HG03439 (cell line): Measurements from ENCODE around the gene LTBP1.

Experiments
- ATAC-seq: cut with Tn5 transposase; IDR thresholded peaks from one replicate; pipeline ENCODE4 v1.9.1; 2021; ENCODE audit warnings: mild to moderate bottlenecking, moderate library complexity; ENCODE audit not compliant: unreplicated experiment

LTBP1 gene

DNA sequence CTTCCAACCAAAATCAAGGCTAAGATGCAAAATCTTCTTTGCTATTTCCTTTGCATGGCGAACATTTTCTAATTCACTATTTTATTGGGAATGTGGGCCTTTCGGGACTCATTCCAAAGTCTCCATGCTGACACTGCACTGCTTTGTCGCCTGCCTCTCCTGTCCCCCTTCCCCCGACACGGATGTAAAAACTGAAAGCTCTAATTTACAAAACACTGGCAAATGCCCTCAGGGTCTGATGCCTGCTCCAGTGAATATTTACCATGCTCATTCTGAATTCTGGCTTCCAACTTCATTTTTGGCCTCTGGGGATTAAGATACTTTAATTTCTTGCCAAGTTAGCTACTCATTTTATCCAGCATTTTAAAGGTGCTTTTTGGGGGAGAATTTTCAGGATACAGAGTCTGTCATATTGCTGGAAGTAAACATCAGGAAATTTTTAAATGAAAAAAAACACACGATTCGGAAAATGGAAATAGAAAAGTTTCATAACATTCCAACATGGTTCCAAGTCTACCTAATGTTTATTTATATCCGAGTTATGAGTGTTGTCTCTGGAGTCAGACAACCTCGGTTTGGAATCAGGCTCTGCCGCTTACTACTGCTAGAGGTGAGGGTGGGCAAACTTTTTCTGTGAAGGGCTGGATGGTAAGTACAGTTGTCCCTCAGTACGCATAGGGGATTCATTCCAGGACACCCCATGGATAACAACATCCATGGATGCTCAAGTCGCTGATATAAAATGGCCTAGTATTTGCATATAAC, 14.6 kb upstream of the LTBP1 start:
- ATAC-seq: no peak

DNA sequence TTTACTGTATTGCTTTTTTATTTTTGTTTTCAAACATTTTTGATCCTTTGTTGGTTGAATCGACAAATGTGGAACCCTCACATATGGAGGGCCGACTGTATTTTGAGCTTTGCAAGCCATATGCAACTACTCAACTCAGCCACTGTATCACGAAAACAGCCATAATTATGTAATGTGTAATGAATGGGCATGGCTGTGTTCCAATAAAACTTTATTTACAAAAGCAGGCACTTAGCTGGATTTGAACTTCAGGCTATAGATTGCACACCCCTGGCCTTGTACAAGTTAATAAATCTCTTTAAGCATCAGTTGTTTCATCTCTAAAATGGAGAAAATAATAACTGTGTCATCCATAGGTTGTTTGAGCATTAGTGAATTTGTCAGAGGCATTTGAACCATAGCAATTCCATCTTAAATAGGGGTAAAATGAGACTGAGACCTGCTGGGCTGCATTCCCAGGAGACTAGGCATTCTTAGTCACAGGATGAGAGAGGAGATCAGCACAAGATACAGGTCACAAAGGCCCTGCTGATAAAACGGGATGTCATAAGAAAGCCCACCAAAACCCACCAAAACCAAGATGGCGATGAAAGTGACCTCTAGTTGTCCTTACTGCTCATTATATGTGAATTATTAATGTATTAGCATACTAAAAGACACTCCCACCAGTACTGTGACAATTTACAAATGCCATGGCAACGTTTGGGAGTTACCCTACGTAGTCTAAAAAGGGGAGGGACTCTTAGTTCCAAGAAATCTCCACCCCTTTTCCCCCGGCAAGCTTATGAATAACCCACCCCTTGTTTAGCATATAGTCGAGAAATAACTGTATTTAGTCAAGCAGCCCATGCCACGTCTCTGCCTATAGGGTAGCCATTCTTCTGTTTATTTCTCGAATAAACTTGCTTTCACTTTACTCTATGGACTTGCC, 13.7 kb upstream of the LTBP1 start:
- ATAC-seq: no peak

DNA sequence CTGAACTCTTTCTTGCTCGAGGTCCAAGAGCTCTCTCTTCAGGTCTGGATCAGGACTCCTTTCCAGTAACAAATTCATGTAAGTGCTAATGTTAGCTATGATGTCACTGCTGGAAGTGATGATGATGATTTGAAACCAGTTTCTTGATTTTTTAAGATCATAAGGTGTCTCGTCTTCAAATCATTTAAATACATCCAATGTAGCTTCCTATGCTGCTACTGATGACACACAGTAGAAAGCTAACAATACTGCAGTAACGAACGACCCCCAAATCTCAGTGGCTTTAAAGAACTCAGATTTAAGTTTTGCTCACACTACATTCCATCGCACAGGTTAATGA, 13.0 kb upstream of the LTBP1 start:
- no peak for ATAC-seq

DNA sequence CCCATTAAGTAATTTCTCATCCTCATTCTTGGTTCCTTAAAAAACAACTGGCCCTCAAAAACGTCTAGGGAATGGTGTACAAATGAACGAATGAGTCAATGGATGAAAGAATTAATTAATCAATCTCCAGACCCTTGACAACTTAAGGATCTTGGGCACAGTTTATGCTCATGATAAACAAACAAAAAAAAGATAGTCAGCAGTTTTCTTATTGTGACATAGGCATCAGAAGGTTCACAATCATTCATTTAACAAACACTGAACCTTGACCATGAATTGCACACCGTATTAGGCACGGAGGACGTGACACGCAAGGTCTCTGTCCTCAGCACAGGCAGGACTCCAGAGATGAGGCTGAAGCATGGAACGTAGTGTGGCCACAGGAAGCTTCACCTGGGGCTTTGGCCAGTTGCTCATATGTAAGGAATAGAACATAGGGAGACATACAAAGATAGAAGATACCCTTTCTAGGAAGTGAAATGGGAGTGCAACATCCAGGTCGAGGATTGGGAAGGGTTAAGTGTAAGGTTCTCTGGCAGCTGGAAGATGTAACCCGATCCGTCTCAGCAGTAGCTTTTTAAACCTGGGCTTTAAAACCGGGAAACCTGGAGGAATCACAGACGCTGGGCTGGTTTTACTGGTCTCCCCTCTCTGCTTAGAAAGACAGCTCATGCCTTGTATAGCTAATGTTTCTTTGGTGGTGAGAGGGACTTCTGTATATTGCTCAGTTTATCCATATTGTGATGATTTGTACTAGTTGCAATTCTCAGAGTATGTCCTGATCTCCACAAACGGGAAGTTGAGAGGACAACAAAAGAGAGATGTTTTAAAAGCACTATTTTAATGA, 8.9 kb upstream of the LTBP1 start:
- ATAC-seq: no peak

DNA sequence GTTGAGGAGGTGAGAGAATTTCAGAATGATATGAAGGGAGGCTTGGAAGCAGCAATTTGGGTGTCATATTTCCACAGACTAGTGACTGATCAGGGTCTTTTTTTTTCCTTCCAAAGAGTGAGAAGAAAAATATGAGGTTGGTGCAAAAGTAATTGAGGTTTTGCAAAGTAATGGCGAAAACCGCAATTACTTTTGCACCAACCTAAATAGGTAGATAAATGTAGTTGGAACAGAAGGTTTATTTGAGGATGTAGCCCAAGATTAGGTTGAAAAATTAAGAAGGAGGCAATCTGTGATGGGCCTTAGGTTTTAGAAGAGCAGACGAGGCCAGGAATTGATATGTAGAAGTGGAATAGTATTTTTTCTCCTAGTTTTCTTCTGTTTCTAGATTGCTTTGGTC, 7.8 kb upstream of the LTBP1 start:
- no peak for ATAC-seq

DNA sequence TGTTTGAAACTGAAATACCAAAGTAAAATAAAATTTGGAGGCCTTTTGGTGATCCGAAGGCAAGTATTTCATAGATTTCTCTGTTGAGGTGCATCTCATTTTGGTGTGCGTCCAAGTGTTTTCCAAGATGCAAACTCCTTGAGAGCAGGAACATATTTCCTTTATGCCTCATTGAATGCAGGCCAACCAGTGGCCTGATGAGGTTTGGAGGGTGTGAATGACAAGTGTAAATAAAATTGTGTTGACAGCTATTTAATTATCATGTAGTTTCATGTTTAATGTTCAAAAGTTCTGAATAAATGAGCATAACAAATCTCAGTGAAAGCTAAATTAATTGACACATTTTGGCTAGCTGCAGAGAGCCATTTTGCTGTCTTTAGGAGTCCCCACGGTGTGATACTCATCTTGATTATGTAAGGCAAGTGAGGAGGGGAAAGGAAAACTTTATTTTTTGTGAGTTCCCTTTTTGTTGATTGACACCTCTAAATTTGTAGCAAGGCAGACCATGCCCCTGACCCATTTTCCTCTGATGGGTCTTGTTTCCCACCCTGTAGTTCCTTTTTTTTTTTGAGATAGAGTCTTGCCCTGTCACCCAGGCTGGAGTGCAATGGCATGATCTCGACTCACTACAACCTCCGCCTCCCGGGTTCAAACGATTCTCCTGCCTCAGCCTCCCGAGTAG, 6.3 kb upstream of the LTBP1 start:
- ATAC-seq: no peak

DNA sequence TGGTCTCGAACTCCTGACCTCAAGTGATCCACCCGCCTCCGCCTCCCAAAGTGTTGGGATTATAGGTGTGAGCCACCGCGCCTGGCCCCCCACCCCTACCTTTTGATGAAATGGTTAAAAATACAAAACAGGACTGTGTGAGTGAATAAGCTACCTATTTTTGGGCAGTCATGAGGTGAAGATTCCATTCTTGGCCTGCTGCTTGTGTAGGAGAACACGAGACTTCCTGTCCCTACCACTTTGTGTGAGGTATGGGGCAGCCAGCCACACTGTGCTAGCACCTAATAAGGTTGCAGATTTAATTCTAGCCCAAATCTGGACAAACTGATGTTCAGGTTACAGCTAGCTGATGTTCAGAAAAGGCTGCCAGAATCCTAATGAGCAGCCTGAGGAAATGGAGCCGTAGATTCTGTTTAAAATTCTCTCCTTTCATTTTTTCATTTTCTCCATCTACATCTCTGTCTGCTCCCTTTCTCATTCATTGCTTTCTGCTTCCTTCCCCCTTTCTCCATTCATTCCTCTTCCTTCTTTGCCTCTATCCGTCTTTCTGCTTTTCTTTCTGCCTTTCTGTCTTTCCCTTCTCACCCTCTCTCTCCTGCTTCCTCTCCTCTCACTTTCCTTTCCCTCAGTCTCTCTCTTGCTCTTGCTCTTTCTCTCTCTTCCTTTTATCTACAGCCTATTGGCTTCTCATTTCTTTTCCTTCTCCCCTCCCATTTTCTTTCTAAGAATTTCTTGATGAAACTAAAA, 4.6 kb upstream of the LTBP1 start:
- no peak for ATAC-seq

DNA sequence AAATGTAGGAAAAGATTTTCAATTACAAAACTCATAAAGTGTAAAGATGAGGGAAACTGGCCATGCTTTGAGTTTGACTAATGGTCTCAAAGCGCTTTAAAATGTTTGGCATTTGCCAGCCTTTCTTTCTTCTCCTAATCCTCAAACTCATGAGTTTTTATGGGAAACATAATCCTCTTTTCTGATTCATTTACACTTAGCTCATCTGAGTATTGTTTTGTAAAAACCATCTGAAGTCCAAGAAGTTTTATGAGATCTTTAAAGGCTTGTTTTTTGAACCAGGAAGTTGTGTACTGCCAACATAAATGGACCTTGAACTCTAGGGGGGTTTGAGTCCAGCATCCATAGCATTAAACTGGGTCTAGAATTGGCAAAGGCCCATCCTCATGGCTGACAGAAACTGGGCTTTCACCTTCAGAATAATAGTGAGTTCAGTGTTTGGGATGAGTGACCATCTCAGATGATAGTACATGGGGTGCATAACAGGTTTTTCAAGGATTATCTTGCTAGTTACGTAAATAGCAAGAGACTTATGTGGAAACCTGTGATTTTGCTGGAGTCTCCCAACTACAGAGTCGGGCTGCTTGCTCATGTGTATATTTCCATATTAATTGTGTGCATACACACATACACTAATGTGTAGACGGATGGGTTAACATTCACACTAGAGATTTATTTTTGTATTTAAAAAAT, 3.8 kb upstream of the LTBP1 start:
- no peak for ATAC-seq

DNA sequence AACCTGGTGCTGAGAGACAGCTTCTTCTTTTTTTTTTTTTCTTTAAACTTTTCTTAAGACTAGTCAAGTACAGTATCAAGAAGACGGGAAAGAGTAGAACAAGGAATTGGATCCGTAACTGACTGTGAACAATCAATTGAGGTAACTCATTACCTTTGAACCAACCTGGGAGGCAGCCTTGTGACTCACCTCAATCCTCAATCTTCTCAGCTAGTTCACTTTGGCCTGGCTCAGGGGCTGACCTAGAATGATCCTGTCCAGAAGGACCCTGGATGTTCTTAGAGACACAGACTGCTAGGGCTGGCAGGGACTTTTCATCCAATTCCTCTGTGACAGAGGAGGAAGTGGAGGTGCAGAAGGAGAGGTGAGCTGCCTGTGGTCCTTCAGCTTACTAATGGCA, 1.5 kb upstream of the LTBP1 start:
- no peak for ATAC-seq

DNA sequence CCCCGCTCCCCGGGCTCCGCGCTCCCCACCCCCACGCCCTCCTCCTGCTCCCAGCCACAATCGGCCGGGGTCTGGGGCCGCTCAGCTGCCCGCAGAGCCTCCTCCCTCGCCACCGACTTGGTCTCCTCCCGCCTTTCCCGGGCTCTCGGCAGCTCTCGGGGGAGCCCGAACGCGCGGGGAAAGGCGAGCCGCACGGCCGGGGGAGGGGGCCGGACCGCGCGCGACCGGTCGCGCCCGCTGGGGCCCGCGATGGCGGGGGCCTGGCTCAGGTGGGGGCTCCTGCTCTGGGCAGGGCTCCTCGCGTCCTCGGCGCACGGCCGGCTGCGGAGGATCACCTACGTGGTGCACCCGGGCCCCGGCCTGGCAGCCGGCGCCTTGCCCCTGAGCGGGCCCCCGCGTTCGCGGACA, 327 bp downstream of the LTBP1 start:
- no peak for ATAC-seq

DNA sequence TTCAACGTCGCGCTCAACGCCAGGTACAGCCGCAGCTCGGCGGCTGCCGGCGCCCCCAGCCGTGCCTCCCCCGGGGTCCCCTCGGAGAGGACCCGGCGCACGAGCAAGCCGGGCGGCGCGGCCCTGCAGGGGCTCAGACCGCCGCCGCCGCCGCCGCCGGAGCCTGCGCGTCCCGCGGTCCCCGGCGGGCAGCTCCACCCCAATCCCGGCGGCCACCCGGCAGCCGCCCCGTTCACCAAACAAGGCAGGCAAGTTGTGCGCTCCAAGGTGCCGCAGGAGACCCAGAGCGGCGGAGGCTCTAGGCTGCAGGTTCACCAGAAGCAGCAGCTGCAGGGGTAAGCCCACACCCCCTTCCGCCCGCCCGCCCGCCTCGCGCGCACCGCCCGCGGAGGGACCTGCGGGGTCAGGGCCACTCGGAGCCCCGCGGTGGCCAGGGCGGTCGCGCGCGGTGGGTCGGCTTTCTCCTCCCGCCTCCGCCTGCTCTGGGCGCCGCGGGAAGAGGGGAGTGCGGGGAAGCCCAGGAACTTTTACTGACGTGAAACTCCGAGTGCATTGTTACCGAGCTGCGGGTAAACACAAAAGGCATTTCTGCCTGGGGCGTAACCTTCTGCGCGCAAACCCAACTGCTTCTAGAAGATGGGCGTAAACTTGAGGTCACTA, 861 bp downstream of the LTBP1 start:
- ATAC-seq: no peak

DNA sequence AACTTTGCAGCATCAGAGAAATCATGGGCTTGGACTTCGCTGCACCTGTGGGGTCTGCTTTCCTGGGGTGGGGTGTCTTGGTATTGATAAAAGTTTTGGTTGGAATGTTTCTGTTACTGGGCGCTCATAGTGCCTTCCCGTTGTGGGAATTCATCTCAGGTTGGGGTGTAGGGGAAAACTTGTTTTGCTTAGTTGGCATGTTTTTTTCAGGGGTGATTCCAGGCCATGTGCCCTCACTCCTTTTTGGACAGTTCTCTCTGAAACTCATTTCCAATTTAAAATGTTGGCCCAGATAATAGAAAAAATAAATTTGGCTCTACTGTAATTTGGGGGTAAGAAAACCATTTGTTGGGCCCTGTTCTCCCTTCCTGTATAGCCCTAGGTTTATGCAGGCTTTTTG, 1.5 kb downstream of the LTBP1 start:
- ATAC-seq: no peak

DNA sequence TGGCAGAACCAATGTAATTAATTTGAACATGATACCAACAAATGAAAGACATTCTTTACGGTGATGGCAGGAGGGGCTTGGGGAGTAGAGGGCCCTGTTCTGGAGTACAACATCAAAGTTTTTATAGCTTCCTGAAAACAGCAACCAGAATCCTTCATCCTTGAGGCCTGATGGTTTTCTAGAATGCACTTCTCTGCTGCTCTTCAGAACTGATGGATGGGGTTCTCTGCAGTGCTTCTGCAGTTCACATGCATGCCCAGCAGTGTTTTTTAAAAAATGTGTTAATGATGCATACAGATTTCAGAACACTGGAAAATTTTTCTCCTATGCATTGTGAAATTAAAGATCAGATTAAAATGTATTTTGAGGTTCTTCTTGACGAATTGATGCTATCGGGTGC, 2.5 kb downstream of the LTBP1 start:
- no peak for ATAC-seq

DNA sequence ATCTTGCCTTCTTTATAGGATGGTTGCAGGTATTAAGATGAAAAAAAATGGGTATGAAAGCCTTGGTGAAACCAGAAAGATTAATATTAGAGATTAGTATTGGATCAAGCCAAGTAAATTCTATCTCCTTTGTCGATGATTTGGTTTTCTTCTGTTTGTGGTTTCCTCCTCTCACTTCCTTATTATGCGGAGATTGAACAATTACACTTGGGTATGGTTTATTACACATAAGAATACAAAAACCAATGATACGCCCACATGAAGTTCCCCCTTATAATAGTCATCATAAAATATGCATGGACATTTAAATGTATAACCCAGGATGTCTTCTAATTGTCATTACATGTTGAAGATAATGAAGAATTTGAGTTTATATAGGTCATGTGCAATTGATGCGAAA, 4.9 kb downstream of the LTBP1 start:
- no peak for ATAC-seq

DNA sequence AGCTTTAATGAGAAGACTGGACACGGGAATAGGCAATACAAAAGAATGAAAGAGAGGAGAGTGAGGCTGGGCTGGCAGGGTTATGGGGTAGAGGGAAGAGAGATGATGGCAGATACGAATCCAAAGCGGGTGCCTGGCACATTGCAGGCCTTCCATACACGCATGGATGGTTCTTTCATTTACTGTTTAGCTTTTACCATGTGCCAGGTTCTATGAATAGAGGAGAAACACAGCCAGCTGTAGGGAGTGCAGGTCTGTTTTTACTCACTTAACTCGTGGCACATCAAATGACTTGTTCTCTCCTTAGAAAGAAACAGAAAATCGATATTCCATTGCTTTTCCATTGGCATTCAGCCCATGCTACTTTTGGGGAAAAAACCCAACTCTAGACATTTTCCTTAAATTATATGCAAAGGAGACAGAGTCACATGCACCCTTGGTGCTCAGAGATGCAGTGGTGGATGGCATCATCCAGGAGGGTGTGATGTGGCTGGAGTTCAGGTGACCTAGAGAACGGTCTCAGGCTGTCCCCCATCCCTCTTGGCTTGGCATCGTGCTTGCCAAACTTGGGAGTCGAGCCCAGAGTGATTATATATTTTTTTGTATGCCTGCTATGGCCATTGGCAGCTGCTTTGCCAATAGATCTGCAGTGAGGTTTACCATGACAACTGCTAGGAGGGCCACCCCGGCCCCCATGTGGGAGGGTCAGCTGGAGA, 6.2 kb downstream of the LTBP1 start:
- ATAC-seq: no peak

DNA sequence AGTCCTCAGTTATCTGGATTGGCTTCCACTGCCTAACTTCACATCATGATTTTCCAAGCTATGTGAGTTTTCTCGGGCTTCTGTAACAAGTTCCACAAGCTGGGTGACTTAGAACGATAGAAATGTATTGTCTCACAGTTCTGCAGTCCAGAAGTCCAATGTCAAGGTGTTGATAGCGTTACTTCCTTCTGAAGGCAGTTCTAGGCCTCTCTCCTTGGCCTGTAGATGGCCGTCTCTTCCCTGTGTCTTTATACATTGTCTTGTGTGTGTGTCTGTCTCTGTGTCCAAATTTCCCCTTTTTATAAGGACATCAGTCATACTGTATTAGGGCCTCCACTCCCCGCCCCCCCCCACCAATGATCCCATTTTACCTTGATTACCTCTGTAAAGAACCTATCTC, 7.5 kb downstream of the LTBP1 start:
- no peak for ATAC-seq

DNA sequence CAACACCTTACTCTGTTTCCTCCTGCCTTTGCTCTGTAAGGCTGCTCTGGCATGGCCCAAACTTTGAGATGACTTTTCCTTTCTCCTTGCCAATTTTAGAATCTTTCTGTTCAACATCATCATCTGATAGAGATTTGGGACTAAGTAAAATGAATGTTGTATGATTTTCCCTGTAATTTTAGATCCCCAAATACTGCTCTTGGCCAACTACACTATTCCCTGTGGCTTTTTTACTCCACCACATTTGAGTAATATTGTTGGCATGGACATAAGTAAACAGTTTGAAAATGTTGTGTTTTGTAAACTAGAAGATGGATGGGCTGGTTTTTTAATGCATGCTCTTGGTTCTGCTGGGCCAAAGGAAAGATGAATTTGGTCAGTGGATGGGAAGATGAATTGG, 12.1 kb downstream of the LTBP1 start:
- no peak for ATAC-seq

DNA sequence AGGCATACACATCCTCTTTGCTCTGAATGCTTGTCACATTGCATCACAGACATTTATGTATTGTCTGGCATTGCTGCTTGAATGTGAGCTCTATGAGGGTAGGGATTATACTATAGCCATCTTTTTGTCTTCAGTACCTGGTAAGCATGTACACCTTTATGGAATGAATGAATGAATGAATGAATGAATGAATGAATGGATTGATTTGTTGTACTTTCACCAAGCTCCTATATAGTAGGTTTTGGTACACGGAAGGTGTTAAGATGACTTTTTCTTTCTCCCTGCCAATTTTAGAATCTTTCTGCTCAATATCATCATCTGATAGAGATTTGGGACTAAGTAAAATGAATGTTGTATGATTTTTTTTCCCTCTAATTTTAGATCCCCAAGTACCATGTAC, 13.5 kb downstream of the LTBP1 start:
- no peak for ATAC-seq
